ENCODE measurements around the gene KLK2. TPM values are rescaled to one million over a fixed set of nuclear protein-coding genes. Genes with fewer than 3 reads are reported as not detected.

Gene KLK2
- total and polyA plus RNA-seq, 2 of the 13 experiments (the other 11 are each of a cell fraction or from before 2014, with no cell fraction given): 0.11 TPM; not detected in 1

GRCh38 chr19:50870417-50871089 is 2.7 kb upstream of the KLK2 start (continued):
- TF ChIP-seq KAT8 (CRISPR knock-in tag; IDR thresholded peaks at IDR 0.05) (peak; percentile 61; the same call in 1 of the 2 replicates), STAG1 (CRISPR knock-in tag; IDR thresholded peaks at IDR 0.05) (peak; percentile 29; the same call in 1 of the 2 replicates), NKX3-1 (CRISPR knock-in tag; IDR thresholded peaks at IDR 0.05) (no peak), ZFY (CRISPR knock-in tag; IDR thresholded peaks at IDR 0.05) (0 out of 2 replicates have a peak, but pooled peaks have one; percentile 20), MYC (CRISPR knock-in tag; IDR thresholded peaks at IDR 0.05; ENCODE audit: borderline replicate concordance) (peak; percentile 32; the same call in 1 of the 2 replicates), THAP11 (CRISPR knock-in tag; IDR thresholded peaks at IDR 0.05) (peak; percentile 43), ZNF687 (CRISPR knock-in tag; IDR thresholded peaks at IDR 0.05) (peak; percentile 37; the same call in 1 of the 2 replicates), HOXA3 (CRISPR knock-in tag; IDR thresholded peaks at IDR 0.05) (peak; percentile 87), KDM2A (CRISPR knock-in tag; IDR thresholded peaks at IDR 0.05; ENCODE audit: borderline replicate concordance, low read depth) (0 out of 2 replicates have a peak, but pooled peaks have one; percentile 36), ATF1 (CRISPR knock-in tag; IDR thresholded peaks at IDR 0.05) (peak; percentile 83), CREM (IDR thresholded peaks at IDR 0.05) (peak; percentile 82), CREM (CRISPR knock-in tag; IDR thresholded peaks at IDR 0.05) (no peak), ATF7 (IDR thresholded peaks at IDR 0.05) (peak; percentile 97), ATF7 (CRISPR knock-in tag; IDR thresholded peaks at IDR 0.05) (no peak), ZHX2 (IDR thresholded peaks at IDR 0.05; ENCODE audit: low read depth) (peak; percentile 78), ZHX2 (CRISPR knock-in tag; IDR thresholded peaks at IDR 0.05; ENCODE audit: borderline replicate concordance) (no peak), SMAD3 (CRISPR knock-in tag; IDR thresholded peaks at IDR 0.05) (no peak), NBN (conservative IDR thresholded peaks at IDR 0.05) (no peak), HCFC1 (IDR thresholded peaks at IDR 0.05; ENCODE audit: low read depth, low read length) (peak; percentile 22; the same call in 1 of the 2 replicates), SRSF4 (IDR thresholded peaks at IDR 0.05; ENCODE audit: low read depth, low read length, poor library complexity, severe bottlenecking) (no peak), CREB1 (IDR thresholded peaks at IDR 0.05) (peak; percentile 96), CREB1 (CRISPR knock-in tag; IDR thresholded peaks at IDR 0.05) (peak; percentile 93), HNRNPL (IDR thresholded peaks at IDR 0.05; ENCODE audit: low read depth, low read length) (no peak), POGZ (CRISPR knock-in tag; IDR thresholded peaks at IDR 0.05) (peak; percentile 26; the same call in 1 of the 2 replicates)

Data from HepG2 (cell line).